HG02571 (cell line): Measurements from ENCODE around the gene CFAP299.
"Not testable (repeated sequence)": the region's sequence is repeated elsewhere in the genome, so short reads cannot be mapped to it uniquely, and the experiment has no call there.

ENCODE experiments used
- ATAC-seq: cut with Tn5 transposase; IDR thresholded peaks from one replicate; pipeline ENCODE4 v1.9.1; 2021; ENCODE audit warnings: mild to moderate bottlenecking, moderate library complexity; ENCODE audit not compliant: unreplicated experiment

CFAP299 gene

GRCh38 chr4:80585542-80585941 is 250.0 kb downstream of the CFAP299 start:
- ATAC-seq = no peak

- ATAC-seq = no peak
These were observed 251.2 kb downstream of the CFAP299 start for GRCh38 chr4:80586716-80587115.

- no peak for ATAC-seq
These were observed 252.4 kb downstream of the CFAP299 start for GRCh38 chr4:80587871-80588385.

- ATAC-seq = no peak
These were observed 257.4 kb downstream of the CFAP299 start for GRCh38 chr4:80592950-80593349.

- ATAC-seq = no peak
These were observed 259.2 kb downstream of the CFAP299 start for GRCh38 chr4:80594701-80595100.

GRCh38 chr4:80608281-80608980 is 272.9 kb downstream of the CFAP299 start:
- ATAC-seq = no peak

- peak; percentile 31 for ATAC-seq
These were observed 274.7 kb downstream of the CFAP299 start for GRCh38 chr4:80610199-80610598.

GRCh38 chr4:80610845-80611677 is 275.5 kb downstream of the CFAP299 start:
- ATAC-seq = peak; percentile 86

GRCh38 chr4:80611678-80611979 is 276.1 kb downstream of the CFAP299 start:
- peak; percentile 5 for ATAC-seq

- no peak for ATAC-seq
These were observed 277.9 kb downstream of the CFAP299 start for GRCh38 chr4:80613470-80613869.

GRCh38 chr4:80614319-80614718 is 278.8 kb downstream of the CFAP299 start:
- ATAC-seq = no peak

- ATAC-seq = no peak
These were observed 279.6 kb downstream of the CFAP299 start for GRCh38 chr4:80615099-80615498.

- ATAC-seq = no peak
These were observed 283.6 kb downstream of the CFAP299 start for GRCh38 chr4:80619070-80619674.

GRCh38 chr4:80631861-80632260 is 296.3 kb downstream of the CFAP299 start:
- no peak for ATAC-seq

GRCh38 chr4:80637190-80637589 is 301.7 kb downstream of the CFAP299 start:
- no peak for ATAC-seq

GRCh38 chr4:80646061-80646460 is 310.5 kb downstream of the CFAP299 start:
- ATAC-seq = no peak

- ATAC-seq = no peak
These were observed 320.1 kb downstream of the CFAP299 start for GRCh38 chr4:80655662-80656061.

GRCh38 chr4:80670118-80670517 is 334.6 kb downstream of the CFAP299 start:
- not testable (repeated sequence) for ATAC-seq

GRCh38 chr4:80678413-80678812 is 342.9 kb downstream of the CFAP299 start:
- no peak for ATAC-seq

GRCh38 chr4:80680934-80681333 is 345.4 kb downstream of the CFAP299 start:
- no peak for ATAC-seq

- ATAC-seq = no peak
These were observed 349.7 kb downstream of the CFAP299 start for GRCh38 chr4:80685214-80685613.

GRCh38 chr4:80687736-80688135 is 352.2 kb downstream of the CFAP299 start:
- not testable (repeated sequence) for ATAC-seq
